MM.1S (cell line): Measurements from ENCODE around the gene SPOCK3.

ENCODE experiments used
- DNase-seq: peaks from one replicate; pipeline ENCODE4 v3.0.0-alpha.2; 2015
- H2AFZ ChIP-seq: fragments of 300-600 bp; sonication (generic); 2 replicates; pipeline ENCODE4 v1.6.0; 2016; ENCODE audit warnings: antibody characterized with exemption, low read length
- H3F3A ChIP-seq: fragments of 300-600 bp; sonication (generic); 2 replicates; pipeline ENCODE4 v1.6.1; 2016; ENCODE audit warnings: mild to moderate bottlenecking, antibody characterized with exemption, low read length, moderate library complexity, mixed read lengths; ENCODE audit not compliant: insufficient read depth
- H3K27ac ChIP-seq: fragments of 300-600 bp; sonication (generic); 2 replicates; pipeline ENCODE4 v1.5.1; 2016; ENCODE audit warnings: mild to moderate bottlenecking, low read length
- H3K27me3 ChIP-seq: fragments of 300-600 bp; sonication (generic); replicated peaks from 2 replicates; pipeline ENCODE4 v1.6.0; 2016; ENCODE audit warnings: low read length; ENCODE audit not compliant: insufficient read depth
- H3K36me3 ChIP-seq: fragments of 300-600 bp; sonication (generic); replicated peaks from 2 replicates; pipeline ENCODE4 v1.6.1; 2016; ENCODE audit warnings: mild to moderate bottlenecking, low read length, mixed read lengths; ENCODE audit not compliant: insufficient read depth
- H3K4me1 ChIP-seq: fragments of 300-600 bp; sonication (generic); 2 replicates; pipeline ENCODE4 v1.6.1; 2016; ENCODE audit warnings: low read length, mixed read lengths
- H3K4me2 ChIP-seq: fragments of 300-600 bp; sonication (generic); 2 replicates; pipeline ENCODE4 v1.6.0; 2016; ENCODE audit warnings: low read depth, low read length
- H3K4me3 ChIP-seq: fragments of 300-600 bp; sonication (generic); 2 replicates; pipeline ENCODE4 v1.5.1; 2016; ENCODE audit warnings: low read length, mixed read lengths
- H3K79me2 ChIP-seq: fragments of 300-600 bp; sonication (generic); 2 replicates; pipeline ENCODE4 v1.6.1; 2016; ENCODE audit warnings: mixed run types, low read length, mixed read lengths
- H3K9ac ChIP-seq: fragments of 300-600 bp; sonication (generic); 2 replicates; pipeline ENCODE4 v1.6.1; 2016; ENCODE audit warnings: low read length, mixed read lengths
- H3K9me2 ChIP-seq: fragments of 300-600 bp; sonication (generic); replicated peaks from 2 replicates; pipeline ENCODE4 v1.6.1; 2016; ENCODE audit warnings: mild to moderate bottlenecking, low read length, mixed read lengths; ENCODE audit not compliant: insufficient read depth
- H3K9me3 ChIP-seq: fragments of 300-600 bp; sonication (generic); replicated peaks from 2 replicates; pipeline ENCODE4 v1.6.1; 2016; ENCODE audit warnings: mild to moderate bottlenecking, low read length, mixed read lengths; ENCODE audit not compliant: insufficient read depth
- H4K20me1 ChIP-seq: fragments of 300-600 bp; sonication (generic); 2 replicates; pipeline ENCODE4 v1.6.1; 2016; ENCODE audit warnings: mild to moderate bottlenecking, low read length, moderate library complexity, mixed read lengths; ENCODE audit not compliant: insufficient read depth
- EZH2 ChIP-seq: fragments of 300-600 bp; sonication (generic); optimal IDR thresholded peaks from 2 replicates; pipeline ENCODE3; 2017; ENCODE audit warnings: low read depth, mild to moderate bottlenecking, antibody characterized with exemption, low read length, mixed read lengths
- EZH2phosphoT487 ChIP-seq: fragments of 300-600 bp; sonication (generic); IDR thresholded peaks from 2 replicates; pipeline ENCODE4 v1.6.1; 2018; ENCODE audit warnings: antibody characterized with exemption, low read length
- TF ChIP-seq, protein P1 (sequence below): fragments of 300-600 bp; sonication (generic); IDR thresholded peaks from 2 replicates; pipeline ENCODE4 v1.5.1; 2016; ENCODE audit warnings: antibody characterized with exemption, low read length, mixed read lengths

Gene SPOCK3

DNA sequence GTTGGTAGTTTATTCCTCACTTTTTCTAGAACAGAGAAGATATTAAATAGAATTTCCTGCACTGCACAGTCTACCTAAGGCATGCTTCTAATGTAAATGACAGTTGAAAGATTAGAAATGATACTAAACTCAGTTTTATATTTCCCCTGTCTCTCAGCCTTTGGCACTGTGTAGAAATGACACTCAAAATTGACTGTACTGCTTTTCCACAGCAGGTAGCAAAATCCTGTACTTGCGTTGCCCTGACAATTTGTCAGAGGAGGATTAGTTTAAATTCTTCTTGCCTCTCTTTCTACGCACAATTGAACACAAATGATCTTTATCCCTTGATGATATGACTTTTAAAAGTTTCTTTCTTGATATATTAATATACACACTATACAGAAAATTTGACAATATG lies 347.6 kb downstream of the SPOCK3 start:
- no peaks in the 10 kb centered on the region for H3K27me3 ChIP-seq
- H3K27ac ChIP-seq: no peak overlapping the region
- TF ChIP-seq, protein P1, sequence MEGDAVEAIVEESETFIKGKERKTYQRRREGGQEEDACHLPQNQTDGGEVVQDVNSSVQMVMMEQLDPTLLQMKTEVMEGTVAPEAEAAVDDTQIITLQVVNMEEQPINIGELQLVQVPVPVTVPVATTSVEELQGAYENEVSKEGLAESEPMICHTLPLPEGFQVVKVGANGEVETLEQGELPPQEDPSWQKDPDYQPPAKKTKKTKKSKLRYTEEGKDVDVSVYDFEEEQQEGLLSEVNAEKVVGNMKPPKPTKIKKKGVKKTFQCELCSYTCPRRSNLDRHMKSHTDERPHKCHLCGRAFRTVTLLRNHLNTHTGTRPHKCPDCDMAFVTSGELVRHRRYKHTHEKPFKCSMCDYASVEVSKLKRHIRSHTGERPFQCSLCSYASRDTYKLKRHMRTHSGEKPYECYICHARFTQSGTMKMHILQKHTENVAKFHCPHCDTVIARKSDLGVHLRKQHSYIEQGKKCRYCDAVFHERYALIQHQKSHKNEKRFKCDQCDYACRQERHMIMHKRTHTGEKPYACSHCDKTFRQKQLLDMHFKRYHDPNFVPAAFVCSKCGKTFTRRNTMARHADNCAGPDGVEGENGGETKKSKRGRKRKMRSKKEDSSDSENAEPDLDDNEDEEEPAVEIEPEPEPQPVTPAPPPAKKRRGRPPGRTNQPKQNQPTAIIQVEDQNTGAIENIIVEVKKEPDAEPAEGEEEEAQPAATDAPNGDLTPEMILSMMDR: no peak
- TF ChIP-seq EZH2phosphoT487 (no peak), EZH2 (no peak)
- no peak overlapping the region for H3K4me3 ChIP-seq
- no peaks in the 10 kb centered on the region for H3K9me2 ChIP-seq
- no peaks in the 10 kb centered on the region for H3K9me3 ChIP-seq
- H3K79me2 ChIP-seq: no peaks in the 10 kb centered on the region
- no peaks in the 10 kb centered on the region for H4K20me1 ChIP-seq
- no peaks in the 10 kb centered on the region for H3K4me1 ChIP-seq
- no peaks in the 10 kb centered on the region for H3F3A ChIP-seq
- no peak for DNase-seq
- no peaks in the 10 kb centered on the region for H3K36me3 ChIP-seq
- H3K4me2 ChIP-seq: no peak overlapping the region
- H2AFZ ChIP-seq: no peak overlapping the region
- H3K9ac ChIP-seq: no peak overlapping the region

DNA sequence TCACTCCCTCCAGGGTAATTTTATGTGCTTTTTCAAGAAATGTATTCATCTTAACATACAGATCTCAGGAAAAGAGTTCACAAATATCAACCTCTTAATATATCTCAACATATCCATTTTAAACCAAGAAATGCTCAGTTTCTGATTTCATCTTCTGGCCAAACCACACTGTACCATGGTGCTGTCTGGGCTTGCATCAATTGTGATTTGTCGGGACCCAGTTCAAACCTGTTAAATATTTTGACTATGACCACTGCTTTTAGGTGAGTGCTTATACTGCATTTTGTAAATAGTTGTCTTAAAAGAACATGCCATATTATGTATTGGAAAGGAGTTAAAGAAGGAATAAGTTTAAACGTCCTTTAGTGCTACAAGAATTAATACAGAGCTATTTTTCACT lies 352.1 kb downstream of the SPOCK3 start:
- H3F3A ChIP-seq: no peaks in the 10 kb centered on the region
- no peak overlapping the region for H3K9ac ChIP-seq
- H2AFZ ChIP-seq: no peak overlapping the region
- H3K9me3 ChIP-seq: no peaks in the 10 kb centered on the region
- DNase-seq: no peak
- no peaks in the 10 kb centered on the region for H3K4me1 ChIP-seq
- H3K4me2 ChIP-seq: no peak overlapping the region
- H3K9me2 ChIP-seq: no peaks in the 10 kb centered on the region
- H3K36me3 ChIP-seq: no peaks in the 10 kb centered on the region
- H3K27ac ChIP-seq: no peak overlapping the region
- no peaks in the 10 kb centered on the region for H3K27me3 ChIP-seq
- H3K4me3 ChIP-seq: no peak overlapping the region
- H4K20me1 ChIP-seq: no peaks in the 10 kb centered on the region
- no peaks in the 10 kb centered on the region for H3K79me2 ChIP-seq
- TF ChIP-seq, protein P1: no peak
- no peak for TF ChIP-seq EZH2
- TF ChIP-seq EZH2phosphoT487: no peak

DNA sequence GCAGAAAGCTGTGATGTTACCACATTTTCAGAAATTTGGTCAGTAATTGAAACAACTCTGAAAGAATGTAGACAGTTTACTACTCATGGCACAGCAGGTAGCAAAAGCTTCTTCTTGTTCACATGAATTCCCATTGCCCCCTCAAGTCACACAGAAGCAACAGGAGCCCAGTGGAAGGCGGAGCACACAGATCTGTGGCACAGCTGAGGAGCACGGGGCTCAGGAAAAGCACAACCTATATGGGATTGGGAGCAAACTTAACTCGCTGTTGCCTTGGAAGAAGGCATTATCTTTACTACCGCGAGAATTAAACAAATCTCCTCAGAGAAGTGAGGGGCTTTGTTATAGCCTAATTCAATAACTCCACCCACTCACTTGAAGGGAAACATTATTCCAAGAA lies 358.5 kb downstream of the SPOCK3 start:
- no peaks in the 10 kb centered on the region for H3K9me3 ChIP-seq
- DNase-seq: no peak
- H3K4me1 ChIP-seq: no peaks in the 10 kb centered on the region
- no peaks in the 10 kb centered on the region for H3K36me3 ChIP-seq
- H3K27ac ChIP-seq: no peak overlapping the region
- no peaks in the 10 kb centered on the region for H3K27me3 ChIP-seq
- TF ChIP-seq EZH2phosphoT487 (no peak), EZH2 (no peak)
- TF ChIP-seq, protein P1: no peak
- no peak overlapping the region for H2AFZ ChIP-seq
- no peak overlapping the region for H3K4me2 ChIP-seq
- no peaks in the 10 kb centered on the region for H3K9me2 ChIP-seq
- H3K79me2 ChIP-seq: no peaks in the 10 kb centered on the region
- no peak overlapping the region for H3K9ac ChIP-seq
- no peak overlapping the region for H3K4me3 ChIP-seq
- H3F3A ChIP-seq: no peaks in the 10 kb centered on the region
- no peaks in the 10 kb centered on the region for H4K20me1 ChIP-seq
